GM08714 (cell line): ENCODE measurements around the gene DSEL.

Experiments used
- H3K4me3 ChIP-seq: fragments of 200-500 bp; sonication (Bioruptor generic); 2 replicates; pipeline ENCODE4 v1.5.1; 2014; ENCODE audit warnings: mild to moderate bottlenecking, low read length, inconsistent platforms
- ZNF274 ChIP-seq: IDR thresholded peaks from 2 replicates; pipeline ENCODE4 v1.6.1; 2012; ENCODE audit warnings: mild to moderate bottlenecking, low read depth, low read length

The DSEL gene

GRCh38 chr18:67477522-67477921 lies 39.0 kb downstream of the DSEL start:
- H3K4me3 ChIP-seq = no peak overlapping the region
- TF ChIP-seq ZNF274 = no peak

DNA sequence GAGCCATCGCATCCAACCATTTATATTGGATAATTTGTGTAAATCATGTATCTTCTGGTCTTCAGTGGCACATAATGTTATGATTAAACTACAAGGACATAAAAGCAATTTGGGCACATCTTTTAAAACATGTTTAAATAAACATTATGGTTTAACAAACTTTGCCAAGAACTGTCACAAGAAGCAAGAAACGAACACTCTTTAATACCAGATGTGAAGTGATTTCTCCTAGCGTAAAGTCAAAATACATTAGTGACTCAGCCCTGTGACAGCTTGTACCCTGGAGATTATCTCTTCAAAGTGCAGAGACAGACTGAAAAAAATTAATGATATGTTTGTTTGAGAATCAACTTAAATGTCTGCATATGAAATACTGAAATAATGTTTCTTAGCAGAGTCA lies 39.9 kb downstream of the DSEL start:
- H3K4me3 ChIP-seq = no peak overlapping the region

DNA sequence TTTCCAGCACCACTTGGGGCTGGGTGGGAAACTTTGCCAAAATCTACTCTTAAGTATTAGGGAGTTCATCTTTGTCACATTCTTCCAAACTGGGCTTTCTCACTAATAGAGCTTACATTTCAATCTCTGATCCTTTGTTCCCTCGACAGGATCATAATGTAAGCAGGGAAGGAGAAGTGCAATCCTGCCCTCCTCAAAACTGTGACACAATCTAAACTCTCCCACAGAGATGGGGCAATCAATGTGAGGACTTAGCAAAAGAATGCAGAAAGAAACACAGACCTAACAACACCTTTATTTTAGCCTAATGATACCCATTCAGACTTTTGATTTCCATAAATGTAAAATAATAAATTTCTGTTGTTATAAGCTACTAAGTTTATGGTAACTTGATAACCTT lies 40.8 kb downstream of the DSEL start:
- no peak for TF ChIP-seq ZNF274
- H3K4me3 ChIP-seq = no peak overlapping the region

More for the DNA sequence above, 39.9 kb downstream of the DSEL start:
- TF ChIP-seq ZNF274 = no peak

- TF ChIP-seq ZNF274 = no peak
- no peak overlapping the region for H3K4me3 ChIP-seq
Observed at GRCh38 chr18:67468038-67468437, 48.5 kb downstream of the DSEL start.

DNA sequence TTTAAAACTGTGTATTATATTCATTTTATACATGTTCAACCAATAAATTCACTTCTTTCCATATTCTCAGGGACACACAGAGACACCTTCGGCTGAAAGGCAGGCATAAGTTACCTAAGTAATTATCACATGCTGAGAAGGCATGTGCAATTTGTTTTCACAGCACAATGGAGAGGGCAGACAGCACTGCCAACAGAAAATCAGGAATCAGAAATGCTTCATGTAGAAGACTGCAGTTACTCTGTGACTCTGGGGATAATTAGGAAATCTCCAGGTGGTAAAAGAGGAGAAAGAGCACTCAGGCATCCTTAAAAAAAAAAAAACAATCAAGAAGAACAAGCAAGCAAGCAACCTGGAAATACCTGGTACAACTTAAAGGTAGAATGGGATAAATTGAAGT lies 49.3 kb downstream of the DSEL start:
- TF ChIP-seq ZNF274 = no peak
- H3K4me3 ChIP-seq = no peak overlapping the region

GRCh38 chr18:67464499-67464898 lies 52.0 kb downstream of the DSEL start:
- H3K4me3 ChIP-seq = no peak overlapping the region
- no peak for TF ChIP-seq ZNF274

GRCh38 chr18:67463829-67464228 lies 52.7 kb downstream of the DSEL start:
- H3K4me3 ChIP-seq = no peak overlapping the region
- no peak for TF ChIP-seq ZNF274

GRCh38 chr18:67456711-67457110 lies 59.8 kb downstream of the DSEL start:
- TF ChIP-seq ZNF274 = no peak
- no peak overlapping the region for H3K4me3 ChIP-seq
